ENCODE measurements around the gene FUBP1. TPM values are rescaled to one million over a fixed set of nuclear protein-coding genes. Genes with fewer than 3 reads are reported as not detected.

FUBP1 gene
- total and polyA plus RNA-seq, 3 donors from 2014 or later, result 83.7 to 160 (median 141) TPM

GRCh38 chr1:77978293-77978968 lies 441 bp downstream of the FUBP1 start:
- Histone ChIP-seq H3K27ac (peak overlapping the region; percentile 98 to 99), H3K4me1 (peaks cover 23% of the 10 kb centered on the region), H3K36me3 (ENCODE audit: low read depth, missing control alignments) (no peaks in the 10 kb centered on the region), H3K27me3 (no peaks in the 10 kb centered on the region), H3K4me3 (peak overlapping the region; percentile 90 to 93), H3K9me3 (no peaks in the 10 kb centered on the region)
- intact Hi-C loops (cut with DNase I; ENCODE audit: low total_unique reads), result no loop called here
- 0 to 1% methylated on average over 28 to 34 of the region's 34 CpGs for WGBS, 2 donors
- no peak for TF ChIP-seq POLR2A (IDR thresholded peaks at IDR 0.05)
- TF ChIP-seq CTCF (IDR thresholded peaks at IDR 0.05), result no peak
- peak; percentile 87 for DNase-seq

GRCh38 chr1:77977989-77978292 lies 931 bp downstream of the FUBP1 start:
- intact Hi-C loops (cut with DNase I; ENCODE audit: low total_unique reads), result no loop called here
- 0% methylated on average over 5 of the region's 5 CpGs for WGBS, 2 donors

DNA sequence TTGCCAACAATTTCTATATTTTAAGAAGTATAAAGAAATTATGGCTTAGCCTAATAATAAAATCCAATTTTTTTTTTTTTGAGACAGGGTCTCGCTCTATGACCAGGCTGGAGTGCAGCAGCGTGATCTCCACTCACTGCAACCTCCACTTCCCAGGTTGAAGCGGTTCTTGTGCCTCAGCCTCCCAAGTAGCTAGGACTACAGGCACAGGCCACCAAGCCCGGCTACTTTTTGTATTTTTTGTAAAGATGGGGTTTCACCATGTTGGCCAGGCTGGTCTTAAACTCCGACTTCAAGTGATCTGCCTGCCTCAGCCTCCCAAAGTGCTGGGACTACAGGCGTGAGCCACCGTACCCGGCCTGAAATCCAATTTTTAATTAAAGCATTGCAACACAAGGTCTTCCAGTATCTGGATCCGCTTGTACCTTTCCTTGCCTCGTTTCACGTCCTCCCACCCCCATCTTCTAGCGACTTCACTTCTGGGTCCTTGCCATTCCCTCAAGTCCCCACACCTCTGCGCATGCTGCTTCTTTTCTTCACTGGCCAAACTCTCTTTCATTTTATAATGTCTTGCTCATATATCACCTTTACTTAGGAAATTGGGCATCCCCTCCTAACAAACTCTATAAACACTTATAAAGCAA lies 2.3 kb downstream of the FUBP1 start:
- WGBS, 2 donors, result 47 to 57% methylated on average over 13 of the region's 13 CpGs
- Histone ChIP-seq H3K36me3 (ENCODE audit: low read depth, missing control alignments) (no peaks in the 10 kb centered on the region), H3K27me3 (no peaks in the 10 kb centered on the region), H3K4me1 (peaks cover 23% of the 10 kb centered on the region), H3K4me3 (peak overlapping the region; percentile 90 to 93), H3K27ac (peak overlapping the region in 1 of 2 donors; percentile 99), H3K9me3 (no peaks in the 10 kb centered on the region)
- DNase-seq, result no peak
- intact Hi-C loops (cut with DNase I; ENCODE audit: low total_unique reads), result no loop called here
- no peak for TF ChIP-seq CTCF (IDR thresholded peaks at IDR 0.05)
- no peak for TF ChIP-seq POLR2A (IDR thresholded peaks at IDR 0.05)

More at GRCh38 chr1:77977989-77978292, 931 bp downstream of the FUBP1 start:
- no peak for DNase-seq
- Histone ChIP-seq H3K4me1 (peaks cover 23% of the 10 kb centered on the region), H3K9me3 (no peaks in the 10 kb centered on the region), H3K27ac (peak overlapping the region; percentile 98 to 99), H3K36me3 (ENCODE audit: low read depth, missing control alignments) (no peaks in the 10 kb centered on the region), H3K4me3 (peak overlapping the region; percentile 90 to 93), H3K27me3 (no peaks in the 10 kb centered on the region)
- TF ChIP-seq POLR2A (IDR thresholded peaks at IDR 0.05) (no peak), CTCF (IDR thresholded peaks at IDR 0.05) (no peak)

- Histone ChIP-seq H3K4me3 (no peak overlapping the region), H3K9me3 (no peaks in the 10 kb centered on the region), H3K36me3 (ENCODE audit: low read depth, missing control alignments) (no peaks in the 10 kb centered on the region), H3K27ac (no peak overlapping the region), H3K4me1 (peaks cover 23% of the 10 kb centered on the region), H3K27me3 (no peaks in the 10 kb centered on the region)
- TF ChIP-seq POLR2A (IDR thresholded peaks at IDR 0.05) (no peak), CTCF (IDR thresholded peaks at IDR 0.05) (no peak)
- no peak for DNase-seq
- 29 to 34% methylated on average over 2 of the region's 2 CpGs for WGBS, 2 donors
- intact Hi-C loops (cut with DNase I; ENCODE audit: low total_unique reads), result no loop called here
These were observed 3.0 kb downstream of the FUBP1 start for GRCh38 chr1:77975907-77976306.

DNA sequence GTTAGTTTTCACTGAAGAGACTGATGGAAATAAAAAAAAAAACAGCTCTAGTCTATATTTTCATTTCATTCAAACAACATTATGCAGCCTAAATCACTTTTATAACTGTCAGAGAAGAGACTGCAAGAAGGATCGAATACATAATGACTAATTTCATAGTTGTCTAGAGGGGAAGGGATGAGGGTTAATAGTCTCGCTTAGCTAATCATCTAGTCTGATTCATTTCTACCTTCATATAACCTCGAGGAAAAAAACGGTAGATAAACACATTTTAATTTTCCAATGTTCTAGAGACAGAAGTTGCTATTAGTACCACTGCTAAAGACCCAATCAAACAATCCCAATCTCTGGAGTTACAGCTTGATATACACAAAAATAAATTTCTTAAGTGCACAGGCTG lies 3.5 kb downstream of the FUBP1 start:
- 29 to 31% methylated on average over 4 of the region's 4 CpGs for WGBS, 2 donors
- no peak for TF ChIP-seq POLR2A (IDR thresholded peaks at IDR 0.05)
- TF ChIP-seq CTCF (IDR thresholded peaks at IDR 0.05), result no peak
- intact Hi-C loops (cut with DNase I; ENCODE audit: low total_unique reads), result no loop called here

More for the DNA sequence above, 3.5 kb downstream of the FUBP1 start:
- no peaks in the 10 kb centered on the region for H3K36me3 ChIP-seq (ENCODE audit: low read depth, missing control alignments)
- no peaks in the 10 kb centered on the region for H3K9me3 ChIP-seq
- no peaks in the 10 kb centered on the region for H3K27me3 ChIP-seq
- H3K4me1 ChIP-seq, result peaks cover 23% of the 10 kb centered on the region
- DNase-seq, result no peak
- no peak overlapping the region for H3K4me3 ChIP-seq
- H3K27ac ChIP-seq, result no peak overlapping the region
